HepG2 (cell line): ENCODE data around the gene NME4.

ENCODE experiments used
- CTCF ChIP-seq: sonication (generic); formaldehyde crosslinking; IDR thresholded peaks from 2 replicates; pipeline ENCODE4 v1.5.0; 2020; ENCODE audit warnings: mild to moderate bottlenecking, missing genetic modification reagents, moderate library complexity
- EP300 ChIP-seq, 3 experiments: sonication (generic) in 1 of 3; formaldehyde crosslinking in 1 of 3; IDR thresholded peaks; 2 replicates each; pipeline versions ENCODE4 v1.5.1 to v1.6.1; 2011 to 2020; ENCODE audit warnings: low read depth in 2 of 3, low read length in 2 of 3, borderline replicate concordance in 1 of 3, improper control_type of control experiment in 1 of 3, mild to moderate bottlenecking in 1 of 3, missing genetic modification reagents in 1 of 3, moderate library complexity in 1 of 3
- NCOA2 ChIP-seq: sonication (generic); formaldehyde crosslinking; IDR thresholded peaks from 2 replicates; pipeline ENCODE4 v1.8.0; 2022; ENCODE audit warnings: inconsistent platforms
- POLR2AphosphoS5 ChIP-seq: IDR thresholded peaks from 2 replicates; pipeline ENCODE4 v1.6.1; 2012; ENCODE audit warnings: low read depth, low read length
- RELA ChIP-seq: sonication (generic); formaldehyde crosslinking; IDR thresholded peaks from 2 replicates; pipeline ENCODE4 v1.4.0; 2020; ENCODE audit warnings: missing genetic modification reagents
- USF2 ChIP-seq, 2 experiments: sonication (generic) in 1 of 2; formaldehyde crosslinking in 1 of 2; IDR thresholded peaks; 2 replicates each; pipeline versions ENCODE4 v1.5.1 to v1.6.1; 2011 to 2020; ENCODE audit warnings: borderline replicate concordance in 1 of 2, low read depth in 1 of 2, low read length in 1 of 2, mild to moderate bottlenecking in 1 of 2, missing genetic modification reagents in 1 of 2, moderate library complexity in 1 of 2
- ZMAT5 ChIP-seq: sonication (generic); formaldehyde crosslinking; IDR thresholded peaks from 2 replicates; pipeline ENCODE4 v1.5.0; 2020; ENCODE audit warnings: mild to moderate bottlenecking, low read depth, missing genetic modification reagents, borderline replicate concordance
- ZNF230 ChIP-seq: sonication (generic); formaldehyde crosslinking; IDR thresholded peaks from 2 replicates; pipeline ENCODE4 v1.4.0; 2020; ENCODE audit warnings: mild to moderate bottlenecking, missing genetic modification reagents
- ZNF569 ChIP-seq: sonication (generic); formaldehyde crosslinking; IDR thresholded peaks from 2 replicates; pipeline ENCODE4 v1.5.0; 2020; ENCODE audit warnings: mild to moderate bottlenecking, missing genetic modification reagents, moderate library complexity, borderline replicate concordance
- ZNF749 ChIP-seq: sonication (generic); formaldehyde crosslinking; IDR thresholded peaks from 2 replicates; pipeline ENCODE4 v1.8.0; 2022; ENCODE audit warnings: mild to moderate bottlenecking, missing genetic modification reagents, moderate library complexity, borderline replicate concordance

GRCh38 chr16:368388-369158, 28.4 kb upstream of the NME4 start:
- TF ChIP-seq EP300 (IDR thresholded peaks at IDR 0.05; ENCODE audit: low read depth in 2 of 2, low read length in 2 of 2), result no peak
- no peak for TF ChIP-seq EP300 (CRISPR knock-in tag; IDR thresholded peaks at IDR 0.05; ENCODE audit: borderline replicate concordance)
- TF ChIP-seq ZNF569 (CRISPR knock-in tag), result no peak
- TF ChIP-seq CTCF (CRISPR knock-in tag), result no peak
- TF ChIP-seq ZMAT5, result no peak
- no peak for TF ChIP-seq ZNF230 (CRISPR knock-in tag)
- TF ChIP-seq USF2 (IDR thresholded peaks at IDR 0.05; ENCODE audit: low read depth, low read length), result no peak
- TF ChIP-seq USF2 (CRISPR knock-in tag; IDR thresholded peaks at IDR 0.05; ENCODE audit: borderline replicate concordance), result no peak
- no peak for TF ChIP-seq ZNF749 (CRISPR knock-in tag)
- no peak for TF ChIP-seq POLR2AphosphoS5
- no peak for TF ChIP-seq RELA (CRISPR knock-in tag)
- no peak for TF ChIP-seq NCOA2 (CRISPR knock-in tag)
